Tongue (tissue), 2 donors: ENCODE measurements around the gene EPS8L1. TPM values are rescaled to one million over a fixed set of nuclear protein-coding genes. Genes with fewer than 3 reads are reported as not detected.
"Not testable (repeated sequence)": the region's sequence is repeated elsewhere in the genome, so short reads cannot be mapped to it uniquely, and the experiment has no call there.

Experiments
- DNase-seq: peaks from one replicate; pipeline ENCODE4 v3.0.0-alpha.2; 2015
- total RNA-seq: library from RNA; depleted of rRNA; stranded (reverse); fragments of >200 nt; gene quantifications from one replicate; pipeline ENCODE4 v1.2.3, GENCODE V29; 2014

Gene EPS8L1
- total RNA-seq, 1 donor from 2014 or later, result 76.8 TPM

- no peak for DNase-seq
Measured at GRCh38 chr19:55094456-55095259, 19.0 kb downstream of the EPS8L1 start.

GRCh38 chr19:55095260-55096060 is 19.8 kb downstream of the EPS8L1 start:
- DNase-seq, result no peak

- no peak for DNase-seq
Measured at GRCh38 chr19:55096061-55096701, 20.5 kb downstream of the EPS8L1 start.

- no peak for DNase-seq
Measured at GRCh38 chr19:55097864-55098715, 22.4 kb downstream of the EPS8L1 start.

- no peak for DNase-seq
Measured at GRCh38 chr19:55098716-55099556, 23.3 kb downstream of the EPS8L1 start.

- DNase-seq, result peak; percentile 34
Measured at GRCh38 chr19:55099557-55100506, 24.2 kb downstream of the EPS8L1 start.

- no peak for DNase-seq
Measured at GRCh38 chr19:55101261-55101660, 25.6 kb downstream of the EPS8L1 start.

GRCh38 chr19:55103190-55103589 is 27.5 kb downstream of the EPS8L1 start:
- DNase-seq, result no peak

- no peak for DNase-seq
Measured at GRCh38 chr19:55105237-55105636, 29.6 kb downstream of the EPS8L1 start.

GRCh38 chr19:55106591-55106990 is 30.9 kb downstream of the EPS8L1 start:
- no peak for DNase-seq

- DNase-seq, result not testable (repeated sequence)
Measured at GRCh38 chr19:55107252-55107651, 31.6 kb downstream of the EPS8L1 start.

GRCh38 chr19:55109527-55110291 is 34.0 kb downstream of the EPS8L1 start:
- DNase-seq, result no peak

- no peak for DNase-seq
Measured at GRCh38 chr19:55111238-55111831, 35.7 kb downstream of the EPS8L1 start.

GRCh38 chr19:55112246-55112776 is 36.6 kb downstream of the EPS8L1 start:
- no peak for DNase-seq

GRCh38 chr19:55112777-55113569 is 37.3 kb downstream of the EPS8L1 start:
- DNase-seq, result peak; percentile 50

GRCh38 chr19:55113570-55114039 is 37.9 kb downstream of the EPS8L1 start:
- DNase-seq, result peak; percentile 98

- no peak for DNase-seq
Measured at GRCh38 chr19:55114566-55115145, 39.0 kb downstream of the EPS8L1 start.
